ENCODE results near the gene RGS3.

Gene RGS3

GRCh38 chr9:113577525-113578261 is 114.2 kb downstream of the RGS3 start:
- H3K4me3 ChIP-seq (ENCODE audit: low read depth, low read length): no peak overlapping the region
- TF ChIP-seq CTCF (IDR thresholded peaks at IDR 0.05; ENCODE audit: low read depth, low read length): no peak

DNA sequence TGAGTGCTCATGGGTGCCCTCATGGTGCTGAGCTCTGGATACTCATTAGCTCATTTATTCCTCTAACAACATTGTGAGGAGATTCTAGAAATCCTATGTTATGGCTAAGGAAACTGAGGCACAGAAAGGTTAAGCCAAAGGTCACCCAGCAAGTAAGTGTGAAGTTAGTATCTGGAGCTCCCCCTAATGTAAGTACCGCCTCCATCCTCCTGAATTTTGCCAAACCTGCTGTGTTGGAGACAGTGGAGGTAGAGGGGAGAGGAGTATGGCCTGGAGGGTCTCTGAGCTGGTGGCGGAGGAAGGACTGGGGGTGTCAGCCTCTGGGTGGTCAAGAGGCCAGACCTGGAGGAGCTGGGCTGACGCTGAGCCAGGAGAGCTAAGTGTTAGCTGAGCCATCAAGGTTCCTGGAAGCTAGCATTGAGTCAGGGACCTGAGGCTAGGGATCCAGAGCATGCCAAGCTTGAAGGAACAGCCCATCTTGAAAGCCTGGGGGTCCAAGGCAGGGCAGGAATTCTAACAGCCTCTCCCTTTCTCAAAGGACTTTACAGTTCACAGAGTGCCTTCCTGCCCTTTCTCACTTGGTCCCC is 114.8 kb downstream of the RGS3 start:
- TF ChIP-seq CTCF (IDR thresholded peaks at IDR 0.05; ENCODE audit: low read depth, low read length): no peak
- no peak overlapping the region for H3K4me3 ChIP-seq (ENCODE audit: low read depth, low read length)

DNA sequence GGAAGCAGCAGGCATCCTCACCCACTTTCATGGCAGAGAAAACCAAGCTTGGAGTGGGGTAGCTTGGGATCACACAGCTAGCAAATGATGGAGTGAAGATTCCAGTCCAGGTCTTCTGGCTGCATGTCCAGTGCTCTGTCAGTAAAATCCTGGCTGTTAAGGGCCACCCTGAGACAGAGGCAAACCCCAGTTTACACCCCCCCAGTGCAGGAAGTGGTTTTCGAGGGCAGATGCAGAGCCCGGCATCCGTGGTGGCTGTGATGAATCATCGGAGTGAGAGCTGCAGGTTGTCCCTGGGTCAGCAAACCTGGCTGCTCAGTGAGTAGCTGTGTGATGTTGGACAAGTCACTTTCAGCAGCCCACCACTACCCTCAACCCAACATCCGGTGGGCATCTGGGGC is 115.4 kb downstream of the RGS3 start:
- TF ChIP-seq CTCF (IDR thresholded peaks at IDR 0.05; ENCODE audit: low read depth, low read length): no peak
- H3K4me3 ChIP-seq (ENCODE audit: low read depth, low read length): no peak overlapping the region

GRCh38 chr9:113579283-113580040 is 115.9 kb downstream of the RGS3 start:
- no peak for TF ChIP-seq CTCF (IDR thresholded peaks at IDR 0.05; ENCODE audit: low read depth, low read length)

DNA sequence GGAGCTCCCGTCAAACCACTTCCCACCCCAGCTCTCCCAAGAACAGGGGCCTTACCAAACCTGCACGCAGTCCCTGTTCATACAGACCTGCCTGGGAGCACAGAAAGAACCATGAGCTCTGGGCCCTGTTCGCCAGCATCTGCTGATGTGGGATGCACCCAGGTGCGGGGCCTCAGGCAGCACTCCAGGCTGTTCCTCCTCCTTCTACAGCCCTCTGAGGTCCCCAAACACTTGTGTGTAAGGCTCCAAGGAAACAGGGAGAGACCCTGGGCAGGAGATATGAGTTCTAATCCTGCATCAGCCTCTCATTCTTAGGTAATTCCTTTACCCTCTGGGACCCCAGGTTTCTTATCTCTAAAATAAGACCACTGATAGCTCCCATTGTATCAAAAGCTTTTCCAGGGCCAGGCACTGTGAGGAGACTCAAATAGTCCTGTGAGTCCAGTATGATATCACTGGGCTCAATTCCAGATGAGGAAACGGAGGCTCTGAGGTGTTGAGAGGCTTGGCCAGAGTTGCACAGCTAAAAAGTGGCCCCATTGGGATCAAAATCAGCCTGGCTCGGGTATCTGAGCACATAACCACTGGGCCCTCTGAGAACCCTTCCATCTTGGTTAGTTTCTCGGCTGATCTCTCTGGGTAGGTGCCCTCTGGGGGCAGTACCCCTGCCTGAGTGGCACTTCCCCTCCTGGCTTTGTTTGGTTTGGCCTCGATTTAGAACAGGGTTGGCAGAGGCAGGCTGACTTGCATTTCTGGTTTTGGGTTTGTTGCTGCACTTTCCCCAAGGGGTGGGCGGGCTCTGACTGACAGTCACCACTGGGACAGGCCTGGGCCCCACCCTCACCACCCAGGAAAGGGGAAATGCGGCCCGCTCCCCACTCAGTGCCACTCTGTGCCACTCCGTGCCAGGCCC is 116.8 kb downstream of the RGS3 start:
- no peak overlapping the region for H3K4me3 ChIP-seq (ENCODE audit: low read depth, low read length)
- no peak for TF ChIP-seq CTCF (IDR thresholded peaks at IDR 0.05; ENCODE audit: low read depth, low read length)

More at GRCh38 chr9:113579283-113580040, 115.9 kb downstream of the RGS3 start:
- no peak overlapping the region for H3K4me3 ChIP-seq (ENCODE audit: low read depth, low read length)

DNA sequence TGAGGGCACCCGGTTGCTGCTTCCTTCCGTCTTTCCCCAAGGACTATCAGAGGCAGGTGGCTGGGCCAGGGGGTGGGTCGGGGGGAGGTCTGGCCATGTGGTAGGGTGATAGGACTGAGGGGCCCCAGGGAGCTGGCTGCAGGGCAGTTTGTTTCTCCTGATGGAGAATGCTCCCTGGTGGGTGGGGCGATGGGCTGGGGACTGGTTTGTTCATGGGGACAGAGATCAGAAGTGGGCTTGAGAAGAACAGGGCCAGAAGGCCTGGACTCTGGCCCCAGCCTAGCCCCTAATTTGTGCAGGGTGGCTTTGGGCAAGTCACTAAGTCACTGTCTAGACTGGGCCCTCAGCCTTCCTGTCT is 117.4 kb downstream of the RGS3 start:
- no peak for TF ChIP-seq CTCF (IDR thresholded peaks at IDR 0.05; ENCODE audit: low read depth, low read length)
- no peak overlapping the region for H3K4me3 ChIP-seq (ENCODE audit: low read depth, low read length)

Measured in WI38 (cell line).